B cell (primary cell): ENCODE results near the gene ZBTB4. TPM values are rescaled to one million over a fixed set of nuclear protein-coding genes. Genes with fewer than 3 reads are reported as not detected.
"Not testable (repeated sequence)": the region's sequence is repeated elsewhere in the genome, so short reads cannot be mapped to it uniquely, and the experiment has no call there.

Experiments
- ATAC-seq: fragments of 200-7000 bp; cut with Tn5 transposase; one replicate; pipeline ENCODE4 v1.10.0; 2021; ENCODE audit warnings: low read depth, mild to moderate bottlenecking, moderate number of reproducible peaks, moderate library complexity
- CTCF ChIA-PET: fragments of 350-600 bp; sonication (Branson Sonifier 250); formaldehyde crosslinking; loops from one replicate; lab custom pipeline; 2021; ENCODE audit warnings: antibody characterized with exemption, inconsistent platforms; lab: Charles Lee
- POLR2A ChIA-PET: fragments of 350-600 bp; sonication (Branson Sonifier 250); formaldehyde crosslinking; loops from one replicate; lab custom pipeline; 2021; ENCODE audit warnings: antibody characterized with exemption; lab: Charles Lee
- DNase-seq: peaks from one replicate; pipeline ENCODE4 v3.0.0; 2013
- H2AFZ ChIP-seq: 2 replicates; pipeline ENCODE4 v1.6.1; 2012; ENCODE audit warnings: mild to moderate bottlenecking, low read depth, low read length; ENCODE audit not compliant: insufficient read depth, poor library complexity, severe bottlenecking
- H3K27ac ChIP-seq, 2 donors: 1 replicate in 1 of 2; 2 replicates in 1 of 2; pipeline ENCODE4 v1.5.1; 2012 to 2013; ENCODE audit warnings: low read length in 2 of 2, mild to moderate bottlenecking in 2 of 2, moderate library complexity in 1 of 2
- H3K27me3 ChIP-seq, 4 experiments: fragments of 200-600 bp in 1 of 4; sonication (generic) in 1 of 4; replicated peaks in 1 of 4; 1 replicate in 2 of 4; 2 replicates in 2 of 4; pipeline versions ENCODE4 v1.6.1 to v1.7.0; 2013 to 2016; ENCODE audit warnings: low read length in 3 of 4, mild to moderate bottlenecking in 2 of 4, mixed read lengths in 1 of 4, moderate library complexity in 1 of 4; ENCODE audit not compliant: insufficient read depth in 4 of 4, control insufficient read depth in 3 of 4; ENCODE audit errors: control extremely low read depth in 1 of 4
- H3K36me3 ChIP-seq, 2 experiments: replicated peaks in 1 of 2; 1 replicate in 1 of 2; 2 replicates in 1 of 2; pipeline versions ENCODE4 v1.6.1 to v1.7.1; 2013; ENCODE audit warnings: low read length in 1 of 2; ENCODE audit not compliant: insufficient read depth in 2 of 2, control insufficient read depth in 1 of 2; ENCODE audit errors: control extremely low read depth in 1 of 2, extremely low read depth in 1 of 2
- H3K4me1 ChIP-seq, 2 donors: fragments of 200-600 bp in 1 of 2; sonication (generic) in 1 of 2; 1 replicate in 1 of 2; 2 replicates in 1 of 2; pipeline versions ENCODE4 v1.5.1 to v1.6.1; 2013 to 2017; ENCODE audit warnings: low read length in 2 of 2; ENCODE audit not compliant: control insufficient read depth in 2 of 2, insufficient read depth in 2 of 2
- H3K4me2 ChIP-seq: replicated peaks from 2 replicates; pipeline ENCODE3; 2012; ENCODE audit warnings: mild to moderate bottlenecking, low read depth, low read length; ENCODE audit not compliant: poor library complexity, severe bottlenecking
- H3K4me3 ChIP-seq, 5 experiments: fragments of 200-600 bp in 1 of 5; sonication (generic) in 1 of 5; 1 replicate in 3 of 5; 2 replicates in 2 of 5; pipeline versions ENCODE4 v1.5.1 to v1.7.0; 2011 to 2016; ENCODE audit warnings: low read length in 4 of 5, mild to moderate bottlenecking in 4 of 5, low read depth in 2 of 5, control low read depth in 1 of 5, moderate library complexity in 1 of 5; ENCODE audit not compliant: insufficient read depth in 1 of 5; ENCODE audit errors: control extremely low read depth in 1 of 5, extremely low read depth in 1 of 5
- H3K79me2 ChIP-seq: fragments of 200-600 bp; sonication (generic); one replicate; pipeline ENCODE4 v1.6.0; 2016; ENCODE audit warnings: low read length; ENCODE audit not compliant: control insufficient read depth, insufficient read depth
- H3K9ac ChIP-seq: fragments of 200-600 bp; sonication (generic); 2 replicates; pipeline ENCODE4 v1.6.1; 2017; ENCODE audit warnings: mild to moderate bottlenecking, low read length, moderate library complexity
- H3K9me3 ChIP-seq, 3 donors: one replicate each; pipeline versions ENCODE4 v1.6.1 to v1.7.1; 2013; ENCODE audit warnings: low read length in 2 of 3; ENCODE audit not compliant: control insufficient read depth in 2 of 3, insufficient read depth in 1 of 3; ENCODE audit errors: control extremely low read depth in 1 of 3
- H4K20me1 ChIP-seq: 2 replicates; pipeline ENCODE4 v1.6.0; 2012; ENCODE audit warnings: mild to moderate bottlenecking, low read length; ENCODE audit not compliant: insufficient read depth, control insufficient read depth, poor library complexity, severe bottlenecking
- H3K27ac Mint-ChIP-seq: one replicate; pipeline ENCODE4 v1.8.0; 2021; ENCODE audit warnings: mixed read lengths
- H3K27me3 Mint-ChIP-seq: one replicate; pipeline ENCODE4 v1.8.0; 2021; ENCODE audit warnings: mixed read lengths
- H3K4me1 Mint-ChIP-seq: one replicate; pipeline ENCODE4 v1.8.0; 2021; ENCODE audit warnings: mixed read lengths
- H3K4me3 Mint-ChIP-seq: one replicate; pipeline ENCODE4 v1.8.0; 2021; ENCODE audit warnings: mixed read lengths
- H3K9me3 Mint-ChIP-seq: one replicate; pipeline ENCODE4 v1.8.0; 2022; ENCODE audit warnings: mixed read lengths; ENCODE audit not compliant: insufficient read depth
- CTCF ChIP-seq: fragments of 200-600 bp; IDR thresholded peaks from one replicate; pipeline ENCODE4 v1.8.0; 2022; ENCODE audit warnings: antibody characterized with exemption, mild to moderate bottlenecking
- EZH2 ChIP-seq: IDR thresholded peaks from 2 replicates; pipeline ENCODE4 v1.6.1; 2012; ENCODE audit warnings: borderline replicate concordance, low read depth, mild to moderate bottlenecking, moderate library complexity, low read length; ENCODE audit not compliant: insufficient read depth, poor library complexity, severe bottlenecking
- WGBS: methylation state at CpG from one replicate; pipeline ENCODE4 v1.1.5; 2013; ENCODE audit warnings: missing lambda C conversion rate; ENCODE audit not compliant: insufficient coverage; 5-methylcytosine and 5-hydroxymethylcytosine counted together
- intact Hi-C: fragments of 100-400 bp; cut with micrococcal nuclease; formaldehyde crosslinking; loops from one replicate; pipeline ENCODE4 v1.10.0; 2022
- polyA plus RNA-seq: library from polyadenylated mRNA; depleted of rRNA; stranded (reverse); fragments of >200 nt; gene quantifications from 2 replicates; pipeline ENCODE4 v1.2.3, GENCODE V29; 2012
- total RNA-seq, 2 donors: library from RNA; stranded (reverse); fragments of 120-200 nt in 1 of 2; gene quantifications; 1 replicate in 1 of 2; 2 replicates in 1 of 2; pipeline versions ENCODE4 v1.2.3 to v1.2.4, GENCODE V29; 2013 to 2022

The ZBTB4 gene
- total and polyA plus RNA-seq, 2 donors (not counting 1 experiment from before 2014, with no cell fraction given), result 19.2 to 62.4 TPM

GRCh38 chr17:7483255-7484066, 4.0 kb upstream of the ZBTB4 start:
- Histone ChIP-seq H3K4me3 (peak overlapping the region; percentile 80 to 100 (median 97)), H3K4me1 (peaks cover 30 to 56% of the 10 kb centered on the region in 2 donors), H2AFZ (peak overlapping the region; percentile 78), H3K27me3 (no peaks in the 10 kb centered on the region), H3K27ac (peak overlapping the region; percentile 100), H3K79me2 (peaks cover 92% of the 10 kb centered on the region), H3K4me2 (peak overlapping the region; percentile 95), H3K36me3 (peaks cover 0 to 5% of the 10 kb centered on the region in 2 experiments), H4K20me1 (peaks cover 35% of the 10 kb centered on the region), H3K9me3 (no peaks in the 10 kb centered on the region), H3K9ac (peak overlapping the region; percentile 98)
- H3K4me3 Mint-ChIP-seq, result peak overlapping the region; percentile 99
- no peaks in the 10 kb centered on the region for H3K9me3 Mint-ChIP-seq
- peak; percentile 98 for DNase-seq
- POLR2A ChIA-PET, result interaction anchor here (0.6 to 3.0 kb wide), 20 partner anchors 28 to 359 kb away, joined by 3 to 27 read pairs (median 5); partner anchors contain the start of genes GABARAP, NEURL4, SENP3 and TMEM102
- CTCF ChIA-PET, result interaction anchor here (0.8 to 3.5 kb wide), 6 partner anchors 26 to 204 kb away, joined by 3 to 17 read pairs (median 3); partner anchors contain the start of genes TMEM102 and TP53
- TF ChIP-seq CTCF (no peak), EZH2 (no peak)
- H3K27me3 Mint-ChIP-seq, result no peaks in the 10 kb centered on the region
- under 1% methylated on average over 28 of the region's 38 CpGs for WGBS
- peak; percentile 59 for ATAC-seq
- intact Hi-C loops, result loop anchor here (1.0 to 2.0 kb wide), 10 partner anchors 28 to 279 kb away; partner anchors contain the start of genes EIF5A, ELP5, PLSCR3 and SENP3
- peak overlapping the region; percentile 100 for H3K27ac Mint-ChIP-seq
- peaks cover 70% of the 10 kb centered on the region for H3K4me1 Mint-ChIP-seq

DNA sequence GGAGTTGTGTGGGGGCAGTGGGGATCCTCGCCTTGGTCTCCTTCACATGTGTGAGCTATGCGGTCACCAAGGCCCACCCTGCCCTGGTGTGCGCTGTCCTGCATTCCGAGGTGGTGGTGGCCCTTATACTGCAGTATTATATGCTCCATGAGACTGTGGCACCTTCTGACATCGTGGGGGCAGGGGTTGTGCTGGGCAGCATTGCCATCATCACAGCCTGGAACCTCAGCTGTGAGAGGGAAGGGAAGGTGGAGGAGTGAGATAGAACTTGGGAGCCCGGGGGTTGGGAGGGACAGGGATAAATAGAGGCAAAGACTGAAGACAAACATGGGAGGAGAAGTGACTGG, 3.3 kb upstream of the ZBTB4 start:
- peaks cover 92% of the 10 kb centered on the region for H3K79me2 ChIP-seq

More for the DNA sequence above, 3.3 kb upstream of the ZBTB4 start:
- ATAC-seq, H3K9me3 Mint-ChIP-seq, H3K36me3 ChIP-seq, H3K9me3 ChIP-seq, DNase-seq, H3K27me3 ChIP-seq, H3K27me3 Mint-ChIP-seq: not testable (repeated sequence)
- Histone ChIP-seq H3K9ac (peak overlapping the region; percentile 98), H2AFZ (peak overlapping the region; percentile 78), H3K4me1 (peaks cover 37 to 62% of the 10 kb centered on the region in 2 donors), H3K4me2 (peak overlapping the region; percentile 95), H3K4me3 (peak overlapping the region in 4 of 5 experiments; percentile 95 to 100 (median 98)), H4K20me1 (peaks cover 38% of the 10 kb centered on the region), H3K27ac (peak overlapping the region; percentile 100)
- ChIA-PET CTCF (interaction anchor here (1.2 to 3.5 kb wide), 2 partner anchors 46 to 205 kb away, joined by 3 to 17 read pairs; partner anchors contain the start of gene TP53), POLR2A (interaction anchor here (0.6 to 3.0 kb wide), 4 partner anchors 27 to 360 kb away, joined by 5 to 27 read pairs (median 9); partner anchors contain the start of gene TMEM102)
- H3K4me1 Mint-ChIP-seq, result peaks cover 72% of the 10 kb centered on the region
- peak overlapping the region; percentile 99 for H3K4me3 Mint-ChIP-seq
- 75% methylated on average over 2 of the region's 6 CpGs for WGBS
- H3K27ac Mint-ChIP-seq, result peak overlapping the region; percentile 100
- intact Hi-C loops, result loop anchor here (1.0 to 2.0 kb wide), 4 partner anchors 78 to 278 kb away; partner anchors contain the start of genes ELP5, PLSCR3 and TMEM256
